Measurements from ENCODE around the gene AVL9. TPM values are rescaled to one million over a fixed set of nuclear protein-coding genes. Genes with fewer than 3 reads are reported as not detected.

The AVL9 gene
- total and polyA plus RNA-seq, 2 donors (not counting 1 experiment from before 2014, with no cell fraction given), result 15.4 to 48.0 TPM

GRCh38 chr7:32579776-32580175 is 84.5 kb downstream of the AVL9 start:
- WGBS (ENCODE audit: insufficient coverage), result no CpG with 5 or more reads among the region's 2 CpGs

GRCh38 chr7:32580646-32581045 is 85.4 kb downstream of the AVL9 start:
- Histone ChIP-seq H2AFZ (ENCODE audit: insufficient read depth, low read depth, low read length, poor library complexity, severe bottlenecking) (no peak overlapping the region), H3K4me3 (ENCODE audit: control extremely low read depth in 1 of 5, extremely low read depth in 1 of 5, insufficient read depth in 1 of 5, low read depth in 2 of 5, low read length in 4 of 5) (no peak overlapping the region), H4K20me1 (ENCODE audit: control insufficient read depth, insufficient read depth, low read length, poor library complexity, severe bottlenecking) (no peaks in the 10 kb centered on the region), H3K27ac (ENCODE audit: low read length in 2 of 2) (no peak overlapping the region), H3K4me2 (replicated peaks; ENCODE audit: low read depth, low read length, poor library complexity, severe bottlenecking) (no peak overlapping the region), H3K36me3 (replicated peaks in 1 of 2; ENCODE audit: control extremely low read depth in 1 of 2, control insufficient read depth in 1 of 2, extremely low read depth in 1 of 2, insufficient read depth in 2 of 2, low read length in 1 of 2) (peaks cover 17 to 91% of the 10 kb centered on the region in 2 experiments), H3K9ac (ENCODE audit: low read length) (no peak overlapping the region), H3K27me3 (replicated peaks in 1 of 4; ENCODE audit: control extremely low read depth in 1 of 4, control insufficient read depth in 3 of 4, insufficient read depth in 4 of 4, low read length in 3 of 4) (no peaks in the 10 kb centered on the region), H3K9me3 (ENCODE audit: control extremely low read depth in 1 of 3, control insufficient read depth in 2 of 3, insufficient read depth in 1 of 3, low read length in 2 of 3) (no peaks in the 10 kb centered on the region), H3K79me2 (ENCODE audit: control insufficient read depth, insufficient read depth, low read length) (no peaks in the 10 kb centered on the region), H3K4me1 (ENCODE audit: control insufficient read depth in 2 of 2, insufficient read depth in 2 of 2, low read length in 2 of 2) (no peaks in the 10 kb centered on the region)
- intact Hi-C loops (cut with micrococcal nuclease), result no loop called here
- Mint-ChIP-seq H3K27ac (no peak overlapping the region), H3K4me3 (no peak overlapping the region), H3K9me3 (ENCODE audit: insufficient read depth) (no peaks in the 10 kb centered on the region), H3K27me3 (no peaks in the 10 kb centered on the region), H3K4me1 (no peaks in the 10 kb centered on the region)
- TF ChIP-seq CTCF (IDR thresholded peaks at IDR 0.05) (no peak), EZH2 (IDR thresholded peaks at IDR 0.05; ENCODE audit: borderline replicate concordance, insufficient read depth, low read depth, low read length, poor library complexity, severe bottlenecking) (no peak)
- CTCF ChIA-PET, result no interaction called here
- no peak for DNase-seq
- no CpG with 5 or more reads among the region's 4 CpGs for WGBS (ENCODE audit: insufficient coverage)
- POLR2A ChIA-PET, result no interaction called here
- ATAC-seq (ENCODE audit: low read depth), result no peak

More at GRCh38 chr7:32579776-32580175, 84.5 kb downstream of the AVL9 start:
- no peak for ATAC-seq (ENCODE audit: low read depth)
- Histone ChIP-seq H3K79me2 (ENCODE audit: control insufficient read depth, insufficient read depth, low read length) (no peaks in the 10 kb centered on the region), H3K36me3 (replicated peaks in 1 of 2; ENCODE audit: control extremely low read depth in 1 of 2, control insufficient read depth in 1 of 2, extremely low read depth in 1 of 2, insufficient read depth in 2 of 2, low read length in 1 of 2) (peaks cover 19 to 84% of the 10 kb centered on the region in 2 experiments), H2AFZ (ENCODE audit: insufficient read depth, low read depth, low read length, poor library complexity, severe bottlenecking) (no peak overlapping the region), H3K9me3 (ENCODE audit: control extremely low read depth in 1 of 3, control insufficient read depth in 2 of 3, insufficient read depth in 1 of 3, low read length in 2 of 3) (no peaks in the 10 kb centered on the region), H4K20me1 (ENCODE audit: control insufficient read depth, insufficient read depth, low read length, poor library complexity, severe bottlenecking) (no peaks in the 10 kb centered on the region), H3K27me3 (replicated peaks in 1 of 4; ENCODE audit: control extremely low read depth in 1 of 4, control insufficient read depth in 3 of 4, insufficient read depth in 4 of 4, low read length in 3 of 4) (no peaks in the 10 kb centered on the region), H3K27ac (ENCODE audit: low read length in 2 of 2) (no peak overlapping the region), H3K4me2 (replicated peaks; ENCODE audit: low read depth, low read length, poor library complexity, severe bottlenecking) (no peak overlapping the region), H3K9ac (ENCODE audit: low read length) (no peak overlapping the region), H3K4me1 (ENCODE audit: control insufficient read depth in 2 of 2, insufficient read depth in 2 of 2, low read length in 2 of 2) (no peaks in the 10 kb centered on the region), H3K4me3 (ENCODE audit: control extremely low read depth in 1 of 5, extremely low read depth in 1 of 5, insufficient read depth in 1 of 5, low read depth in 2 of 5, low read length in 4 of 5) (no peak overlapping the region)
- Mint-ChIP-seq H3K4me1 (peaks cover under 1% of the 10 kb centered on the region), H3K4me3 (no peak overlapping the region), H3K27me3 (no peaks in the 10 kb centered on the region), H3K27ac (no peak overlapping the region), H3K9me3 (ENCODE audit: insufficient read depth) (no peaks in the 10 kb centered on the region)
- no peak for DNase-seq
- POLR2A ChIA-PET, result no interaction called here
- CTCF ChIA-PET, result interaction anchor here (1.2 kb wide), 1 partner anchor 9 kb away, joined by 3 read pairs; no protein-coding TSS in a partner anchor
- TF ChIP-seq CTCF (IDR thresholded peaks at IDR 0.05) (no peak), EZH2 (IDR thresholded peaks at IDR 0.05; ENCODE audit: borderline replicate concordance, insufficient read depth, low read depth, low read length, poor library complexity, severe bottlenecking) (no peak)
- intact Hi-C loops (cut with micrococcal nuclease), result no loop called here
